Measurements from ENCODE around the gene CBX3. TPM values are rescaled to one million over a fixed set of nuclear protein-coding genes. Genes with fewer than 3 reads are reported as not detected.

CBX3 gene
- total and polyA plus RNA-seq, 2 of the 13 experiments (the other 11 are each of a cell fraction or from before 2014, with no cell fraction given): 53.9 to 249 TPM

DNA sequence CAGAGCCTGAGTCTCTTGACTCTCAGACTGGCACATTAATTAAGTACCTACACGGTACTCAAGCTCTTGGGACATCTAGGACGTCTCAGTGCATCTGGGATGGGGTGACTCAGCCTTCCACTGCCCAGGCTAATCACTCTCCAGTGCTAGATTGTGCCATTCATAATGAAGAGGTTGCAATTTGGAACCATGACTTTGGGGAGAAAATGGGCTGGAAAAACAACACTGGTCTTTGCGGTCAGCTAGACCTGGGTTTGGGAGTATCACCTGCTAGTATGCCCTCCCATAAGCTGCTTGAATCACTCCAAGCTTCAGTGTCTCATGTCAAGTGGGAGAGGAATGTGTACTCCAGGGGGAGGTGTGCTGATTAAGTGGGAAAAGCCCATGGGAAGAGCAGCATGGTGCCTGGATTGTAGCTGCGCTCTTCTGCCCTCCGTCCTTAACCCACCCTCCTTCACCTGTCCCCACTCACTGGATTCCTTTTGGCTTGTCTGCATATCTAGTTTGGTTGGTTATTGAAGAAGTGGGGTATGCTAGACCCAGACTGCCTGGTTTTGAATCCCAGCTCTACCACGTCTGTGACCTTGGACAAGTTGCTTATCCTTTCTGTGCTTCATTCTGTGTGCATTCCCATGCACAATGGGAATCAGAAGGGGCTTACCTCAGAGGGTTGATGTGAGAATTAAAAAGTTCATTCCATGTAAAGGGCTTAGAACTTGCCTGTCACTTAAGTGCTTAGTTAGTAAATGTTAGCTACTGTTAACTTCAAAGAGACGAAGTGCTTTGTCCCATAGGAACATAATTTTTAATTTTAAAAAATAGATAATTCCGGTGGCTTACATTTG lies 45.8 kb upstream of the CBX3 start:
- H3K4me2 ChIP-seq (ENCODE audit: low read depth, low read length): peak overlapping the region; percentile 34
- H3K9me3 ChIP-seq (ENCODE audit: low read length): no peaks in the 10 kb centered on the region
- FAIRE-seq (no peak), DNase-seq (ENCODE audit: low spot score) (peak; percentile 39), ATAC-seq (no peak)
- H3K27ac ChIP-seq (ENCODE audit: extremely low read length, insufficient read depth, low read length): no peak overlapping the region
- no peak overlapping the region for H3K4me3 ChIP-seq (replicated peaks in 1 of 3; ENCODE audit: insufficient read depth in 1 of 3, low read depth in 2 of 3, low read length in 3 of 3)
- peaks cover 0 to 5% of the 10 kb centered on the region in 2 experiments; a peak in 3 of 5 replicates for H3K27me3 ChIP-seq (ENCODE audit: control insufficient read depth in 1 of 2, insufficient read depth in 2 of 2, low read length in 2 of 2)
- no TSS peak for BruUV-seq (replicated peaks)
- peaks cover 8% of the 10 kb centered on the region for H3K79me2 ChIP-seq (ENCODE audit: insufficient read depth, low read length)
- ChIA-PET CTCF (ENCODE audit: low intra/inter-chr PET ratio, low total read pairs) (no interaction called here), POLR2A (interaction anchor here (1.4 to 2.0 kb wide), 2 partner anchors 33 to 44 kb away, joined by 5 to 12 read pairs; no protein-coding TSS in a partner anchor)
- H3K36me3 ChIP-seq (replicated peaks in 1 of 2; ENCODE audit: control insufficient read depth in 1 of 2, insufficient read depth in 2 of 2, low read length in 2 of 2): no peaks in the 10 kb centered on the region
- H4K20me1 ChIP-seq (ENCODE audit: insufficient read depth, low read length): no peaks in the 10 kb centered on the region
- peaks cover 78% of the 10 kb centered on the region for H3K4me1 ChIP-seq (ENCODE audit: insufficient read depth, low read length)
- H2AFZ ChIP-seq (ENCODE audit: low read length): no peak overlapping the region
- intact Hi-C loops (cut with micrococcal nuclease; ENCODE audit: unreplicated experiment) (loop anchor here (5.0 to 10.0 kb wide), 2 partner anchors 61 to 203 kb away; no protein-coding TSS in a partner anchor), in situ Hi-C loops (cut with HindIII; ENCODE audit: extremely low pct_ligation_motif_present, low pct_unique_long_range_greater_than_20kb) (no loop called here)
- H3K9ac ChIP-seq (ENCODE audit: insufficient read depth, low read depth, low read length): no peak overlapping the region
- WGBS (ENCODE audit: low lambda C conversion rate): 73% methylated on average over 8 of the region's 8 CpGs
- TF ChIP-seq SMAD3 (CRISPR knock-in tag; IDR thresholded peaks at IDR 0.05) (no peak), ZNF10 (CRISPR knock-in tag; IDR thresholded peaks at IDR 0.05; ENCODE audit: borderline replicate concordance, low read depth) (no peak), ZNF674 (CRISPR knock-in tag; IDR thresholded peaks at IDR 0.05; ENCODE audit: low read depth) (no peak), REL (CRISPR knock-in tag; conservative IDR thresholded peaks at IDR 0.05) (no peak), PCBP1 (IDR thresholded peaks at IDR 0.05; ENCODE audit: borderline replicate concordance, low read depth, low read length) (no peak), ZNF282 (IDR thresholded peaks at IDR 0.05; ENCODE audit: partially characterized antibody) (no peak), TEAD3 (CRISPR knock-in tag; optimal IDR thresholded peaks at IDR 0.05; ENCODE audit: borderline replicate concordance) (no peak), ZNF577 (CRISPR knock-in tag; IDR thresholded peaks at IDR 0.05; ENCODE audit: borderline replicate concordance, low read depth) (no peak)
- TF ChIP-seq, protein P1, sequence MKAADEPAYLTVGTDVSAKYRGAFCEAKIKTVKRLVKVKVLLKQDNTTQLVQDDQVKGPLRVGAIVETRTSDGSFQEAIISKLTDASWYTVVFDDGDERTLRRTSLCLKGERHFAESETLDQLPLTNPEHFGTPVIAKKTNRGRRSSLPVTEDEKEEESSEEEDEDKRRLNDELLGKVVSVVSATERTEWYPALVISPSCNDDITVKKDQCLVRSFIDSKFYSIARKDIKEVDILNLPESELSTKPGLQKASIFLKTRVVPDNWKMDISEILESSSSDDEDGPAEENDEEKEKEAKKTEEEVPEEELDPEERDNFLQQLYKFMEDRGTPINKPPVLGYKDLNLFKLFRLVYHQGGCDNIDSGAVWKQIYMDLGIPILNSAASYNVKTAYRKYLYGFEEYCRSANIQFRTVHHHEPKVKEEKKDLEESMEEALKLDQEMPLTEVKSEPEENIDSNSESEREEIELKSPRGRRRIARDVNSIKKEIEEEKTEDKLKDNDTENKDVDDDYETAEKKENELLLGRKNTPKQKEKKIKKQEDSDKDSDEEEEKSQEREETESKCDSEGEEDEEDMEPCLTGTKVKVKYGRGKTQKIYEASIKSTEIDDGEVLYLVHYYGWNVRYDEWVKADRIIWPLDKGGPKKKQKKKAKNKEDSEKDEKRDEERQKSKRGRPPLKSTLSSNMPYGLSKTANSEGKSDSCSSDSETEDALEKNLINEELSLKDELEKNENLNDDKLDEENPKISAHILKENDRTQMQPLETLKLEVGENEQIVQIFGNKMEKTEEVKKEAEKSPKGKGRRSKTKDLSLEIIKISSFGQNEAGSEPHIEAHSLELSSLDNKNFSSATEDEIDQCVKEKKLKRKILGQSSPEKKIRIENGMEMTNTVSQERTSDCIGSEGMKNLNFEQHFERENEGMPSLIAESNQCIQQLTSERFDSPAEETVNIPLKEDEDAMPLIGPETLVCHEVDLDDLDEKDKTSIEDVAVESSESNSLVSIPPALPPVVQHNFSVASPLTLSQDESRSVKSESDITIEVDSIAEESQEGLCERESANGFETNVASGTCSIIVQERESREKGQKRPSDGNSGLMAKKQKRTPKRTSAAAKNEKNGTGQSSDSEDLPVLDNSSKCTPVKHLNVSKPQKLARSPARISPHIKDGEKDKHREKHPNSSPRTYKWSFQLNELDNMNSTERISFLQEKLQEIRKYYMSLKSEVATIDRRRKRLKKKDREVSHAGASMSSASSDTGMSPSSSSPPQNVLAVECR (CRISPR knock-in tag; IDR thresholded peaks at IDR 0.05; ENCODE audit: borderline replicate concordance): no peak

Data from HepG2 (cell line).